Measurements from ENCODE around the gene ARHGEF10L. TPM values are rescaled to one million over a fixed set of nuclear protein-coding genes. Genes with fewer than 3 reads are reported as not detected.

Gene ARHGEF10L
- total RNA-seq, 1 experiment from 2014 or later: 21.6 TPM

GRCh38 chr1:17742583-17742982 is 203.1 kb downstream of the ARHGEF10L start:
- TF ChIP-seq EZH2 (IDR thresholded peaks at IDR 0.05; ENCODE audit: low read depth) (no peak), CTCF (conservative IDR thresholded peaks at IDR 0.05) (no peak)
- no TSS peak for BruUV-seq (replicated peaks)
- H4K20me1 ChIP-seq (ENCODE audit: insufficient read depth): no peaks in the 10 kb centered on the region
- no peak for DNase-seq
- H3K9me2 ChIP-seq (ENCODE audit: insufficient read depth): no peaks in the 10 kb centered on the region
- no peak overlapping the region for H2AFZ ChIP-seq
- H3K4me2 ChIP-seq: no peak overlapping the region
- no peaks in the 10 kb centered on the region for H3K9me3 ChIP-seq (ENCODE audit: insufficient read depth, low read depth)
- H3F3A ChIP-seq (ENCODE audit: insufficient read depth, low read depth): no peaks in the 10 kb centered on the region
- H3K27ac ChIP-seq: no peak overlapping the region
- CTCF ChIA-PET: no interaction called here
- H3K36me3 ChIP-seq (ENCODE audit: low read depth): no peaks in the 10 kb centered on the region
- H3K27me3 ChIP-seq (ENCODE audit: insufficient read depth, low read depth): peaks cover 48% of the 10 kb centered on the region
- no peaks in the 10 kb centered on the region for H3K79me2 ChIP-seq (ENCODE audit: low read depth)
- POLR2A ChIA-PET (ENCODE audit: unreplicated experiment): no interaction called here
- no peak overlapping the region for H3K4me3 ChIP-seq
- no peaks in the 10 kb centered on the region for H3K4me1 ChIP-seq (replicated peaks; ENCODE audit: insufficient read depth)
- intact Hi-C loops (cut with micrococcal nuclease; ENCODE audit: unreplicated experiment): no loop called here

- H3K4me1 ChIP-seq (replicated peaks; ENCODE audit: insufficient read depth): no peaks in the 10 kb centered on the region
- ChIA-PET CTCF (no interaction called here), POLR2A (ENCODE audit: unreplicated experiment) (no interaction called here)
- H3F3A ChIP-seq (ENCODE audit: insufficient read depth, low read depth): no peaks in the 10 kb centered on the region
- intact Hi-C loops (cut with micrococcal nuclease; ENCODE audit: unreplicated experiment): no loop called here
- H3K4me2 ChIP-seq: no peak overlapping the region
- no peaks in the 10 kb centered on the region for H3K36me3 ChIP-seq (ENCODE audit: low read depth)
- no peak for DNase-seq
- no peaks in the 10 kb centered on the region for H4K20me1 ChIP-seq (ENCODE audit: insufficient read depth)
- TF ChIP-seq CTCF (conservative IDR thresholded peaks at IDR 0.05) (no peak), EZH2 (IDR thresholded peaks at IDR 0.05; ENCODE audit: low read depth) (no peak)
- H3K4me3 ChIP-seq: no peak overlapping the region
- H3K27ac ChIP-seq: no peak overlapping the region
- no TSS peak for BruUV-seq (replicated peaks)
- no peak overlapping the region for H2AFZ ChIP-seq
- peaks cover 53% of the 10 kb centered on the region for H3K27me3 ChIP-seq (ENCODE audit: insufficient read depth, low read depth)
- H3K9me3 ChIP-seq (ENCODE audit: insufficient read depth, low read depth): no peaks in the 10 kb centered on the region
- H3K9me2 ChIP-seq (ENCODE audit: insufficient read depth): no peaks in the 10 kb centered on the region
- H3K79me2 ChIP-seq (ENCODE audit: low read depth): no peaks in the 10 kb centered on the region
These were observed 203.6 kb downstream of the ARHGEF10L start for GRCh38 chr1:17743008-17743647.

- Histone ChIP-seq H2AFZ (no peak overlapping the region), H3K79me2 (ENCODE audit: low read depth) (no peaks in the 10 kb centered on the region), H3K36me3 (ENCODE audit: low read depth) (no peaks in the 10 kb centered on the region), H3K4me2 (no peak overlapping the region), H3K4me1 (replicated peaks; ENCODE audit: insufficient read depth) (no peaks in the 10 kb centered on the region), H3F3A (ENCODE audit: insufficient read depth, low read depth) (no peaks in the 10 kb centered on the region), H3K4me3 (no peak overlapping the region), H3K9me3 (ENCODE audit: insufficient read depth, low read depth) (no peaks in the 10 kb centered on the region), H3K27ac (no peak overlapping the region), H3K27me3 (ENCODE audit: insufficient read depth, low read depth) (peaks cover 60% of the 10 kb centered on the region), H3K9me2 (ENCODE audit: insufficient read depth) (no peaks in the 10 kb centered on the region), H4K20me1 (ENCODE audit: insufficient read depth) (no peaks in the 10 kb centered on the region)
- no peak for TF ChIP-seq CTCF (conservative IDR thresholded peaks at IDR 0.05)
- TF ChIP-seq EZH2 (IDR thresholded peaks at IDR 0.05; ENCODE audit: low read depth): no peak
- DNase-seq: no peak
- intact Hi-C loops (cut with micrococcal nuclease; ENCODE audit: unreplicated experiment): no loop called here
- ChIA-PET POLR2A (ENCODE audit: unreplicated experiment) (no interaction called here), CTCF (no interaction called here)
- no TSS peak for BruUV-seq (replicated peaks)
These were observed 204.4 kb downstream of the ARHGEF10L start for GRCh38 chr1:17743925-17744324.
